HepG2 (cell line): ENCODE measurements around the gene NPIPB6. TPM values are rescaled to one million over a fixed set of nuclear protein-coding genes. Genes with fewer than 3 reads are reported as not detected.

Source experiments
- ATF1 ChIP-seq: IDR thresholded peaks from 2 replicates; pipeline ENCODE4 v1.6.1; 2016; ENCODE audit warnings: mild to moderate bottlenecking, control low read depth
- GATAD1 ChIP-seq: IDR thresholded peaks from 2 replicates; pipeline ENCODE4 v1.6.1; 2016; ENCODE audit warnings: missing genetic modification reagents, missing compliant biosample characterization
- GZF1 ChIP-seq: sonication (generic); formaldehyde crosslinking; IDR thresholded peaks from 2 replicates; pipeline ENCODE4 v1.5.1; 2020; ENCODE audit warnings: mild to moderate bottlenecking, missing genetic modification reagents
- HBP1 ChIP-seq: IDR thresholded peaks from 2 replicates; pipeline ENCODE4 v1.6.1; 2016; ENCODE audit warnings: low read depth, control low read depth
- HCFC1 ChIP-seq: fragments of 150-350 bp; IDR thresholded peaks from 2 replicates; pipeline ENCODE4 v1.6.1; 2014; ENCODE audit warnings: low read depth, low read length
- HHEX ChIP-seq: IDR thresholded peaks from 2 replicates; pipeline ENCODE4 v1.6.1; 2016; ENCODE audit warnings: control low read depth
- HOXD1 ChIP-seq: sonication (generic); formaldehyde crosslinking; IDR thresholded peaks from 2 replicates; pipeline ENCODE4 v1.5.0; 2020; ENCODE audit warnings: missing genetic modification reagents
- KDM1A ChIP-seq: IDR thresholded peaks from 2 replicates; pipeline ENCODE4 v1.6.1; 2016; ENCODE audit warnings: missing compliant biosample characterization
- MAX ChIP-seq: IDR thresholded peaks from 2 replicates; pipeline ENCODE4 v1.6.1; 2012; ENCODE audit warnings: inconsistent platforms
- NFYC ChIP-seq: IDR thresholded peaks from 2 replicates; pipeline ENCODE4 v1.6.1; 2016; ENCODE audit warnings: missing genetic modification reagents, missing compliant biosample characterization
- PATZ1 ChIP-seq: sonication (generic); formaldehyde crosslinking; IDR thresholded peaks from 2 replicates; pipeline ENCODE4 v1.4.0; 2020; ENCODE audit warnings: missing genetic modification reagents
- RARA ChIP-seq: IDR thresholded peaks from 2 replicates; pipeline ENCODE4 v1.6.1; 2016; ENCODE audit warnings: missing genetic modification reagents, missing compliant biosample characterization
- SALL1 ChIP-seq: sonication (generic); formaldehyde crosslinking; IDR thresholded peaks from 2 replicates; pipeline ENCODE4 v1.8.0; 2022; ENCODE audit warnings: mild to moderate bottlenecking, missing genetic modification reagents
- SIX4 ChIP-seq: sonication (generic); formaldehyde crosslinking; IDR thresholded peaks from 2 replicates; pipeline ENCODE4 v1.4.0; 2020; ENCODE audit warnings: missing genetic modification reagents
- SNAPC2 ChIP-seq: sonication (generic); formaldehyde crosslinking; IDR thresholded peaks from 2 replicates; pipeline ENCODE4 v1.8.1; 2022; ENCODE audit warnings: mild to moderate bottlenecking, missing genetic modification reagents
- SP5 ChIP-seq: IDR thresholded peaks from 2 replicates; pipeline ENCODE4 v1.6.1; 2016; ENCODE audit warnings: low read depth, borderline replicate concordance
- SRF ChIP-seq: IDR thresholded peaks from 2 replicates; pipeline ENCODE4 v1.6.1; 2011; ENCODE audit warnings: mild to moderate bottlenecking, low read depth, low read length, moderate library complexity
- SSRP1 ChIP-seq: IDR thresholded peaks from 2 replicates; pipeline ENCODE4 v1.6.1; 2016; ENCODE audit warnings: control low read depth
- ZBTB33 ChIP-seq: sonication (generic); formaldehyde crosslinking; IDR thresholded peaks from 2 replicates; pipeline ENCODE4 v1.4.0; 2020; ENCODE audit warnings: missing genetic modification reagents
- ZFP90 ChIP-seq: sonication (generic); formaldehyde crosslinking; IDR thresholded peaks from 2 replicates; pipeline ENCODE4 v1.8.0; 2022; ENCODE audit warnings: missing genetic modification reagents, mild to moderate bottlenecking, inconsistent platforms, borderline replicate concordance
- ZMYM4 ChIP-seq: sonication (generic); formaldehyde crosslinking; IDR thresholded peaks from 2 replicates; pipeline ENCODE4 v1.8.1; 2023; ENCODE audit warnings: mild to moderate bottlenecking, missing genetic modification reagents
- ZNF281 ChIP-seq: sonication (generic); formaldehyde crosslinking; IDR thresholded peaks from 2 replicates; pipeline ENCODE4 v1.4.0; 2020; ENCODE audit warnings: missing genetic modification reagents, borderline replicate concordance
- ZNF326 ChIP-seq: sonication (generic); formaldehyde crosslinking; IDR thresholded peaks from 2 replicates; pipeline ENCODE4 v1.4.0; 2020; ENCODE audit warnings: missing genetic modification reagents, borderline replicate concordance
- ZNF709 ChIP-seq: sonication (generic); formaldehyde crosslinking; IDR thresholded peaks from 2 replicates; pipeline ENCODE4 v1.5.0; 2020; ENCODE audit warnings: mild to moderate bottlenecking, missing genetic modification reagents
- polyA plus RNA-seq, 8 experiments: library from polyadenylated mRNA; depleted of rRNA in 3 of 8; stranded (reverse) in 7 of 8; unstranded in 1 of 8; fragments of >200 nt; fragmentation: Illumina TruSeq in 4 of 8; extraction: Trizol in 4 of 8; gene quantifications; 2 replicates each; pipeline versions ENCODE4 v1.2.1 to v1.2.3, GENCODE V29; 2011 to 2016; ENCODE audit warnings: low read depth in 4 of 8, missing spikeins in 1 of 8, mixed read lengths in 1 of 8; ENCODE audit not compliant: insufficient read depth in 1 of 8
- total RNA-seq, 5 experiments: library from RNA; depleted of rRNA; stranded (reverse); fragments of >200 nt; fragmentation: Illumina TruSeq; extraction: Trizol; gene quantifications; 2 replicates each; pipeline ENCODE4 v1.2.3, GENCODE V29; 2016; ENCODE audit warnings: low read depth in 1 of 5

Gene NPIPB6
- total and polyA plus RNA-seq, 2 of the 13 experiments (the other 11 are each of a cell fraction or from before 2014, with no cell fraction given): 0.25 TPM; not detected in 1

- TF ChIP-seq SNAPC2 (no peak), GZF1 (no peak), NFYC (CRISPR knock-in tag) (no peak), SIX4 (CRISPR knock-in tag) (no peak), HHEX (CRISPR knock-in tag) (no peak), PATZ1 (peak; percentile 58), SP5 (no peak), ZNF709 (CRISPR knock-in tag) (no peak), ZNF281 (CRISPR knock-in tag) (no peak), ATF1 (no peak), HCFC1 (no peak), KDM1A (no peak), MAX (no peak), ZMYM4 (CRISPR knock-in tag) (peak; percentile 44; the same call in 1 of the 2 replicates), GATAD1 (CRISPR knock-in tag) (0 out of 2 replicates have a peak, but pooled peaks have one; percentile 23), SRF (no peak), ZBTB33 (CRISPR knock-in tag) (0 out of 2 replicates have a peak, but pooled peaks have one; percentile 41), ZFP90 (CRISPR knock-in tag) (no peak), HBP1 (no peak), ZNF326 (CRISPR knock-in tag) (no peak), SALL1 (CRISPR knock-in tag) (peak; percentile 51; the same call in 1 of the 2 replicates), HOXD1 (CRISPR knock-in tag) (0 out of 2 replicates have a peak, but pooled peaks have one; percentile 29), RARA (CRISPR knock-in tag) (no peak), SSRP1 (no peak)
Measured at GRCh38 chr16:28326881-28327610, 36.3 kb downstream of the NPIPB6 start (continued).
